ENCODE data around the gene CLEC20A.
"Not testable (repeated sequence)": the region's sequence is repeated elsewhere in the genome, so short reads cannot be mapped to it uniquely, and the experiment has no call there.

The CLEC20A gene

GRCh38 chr1:178528953-178529335, 32.2 kb upstream of the CLEC20A start:
- DNase-seq: no peak

DNA sequence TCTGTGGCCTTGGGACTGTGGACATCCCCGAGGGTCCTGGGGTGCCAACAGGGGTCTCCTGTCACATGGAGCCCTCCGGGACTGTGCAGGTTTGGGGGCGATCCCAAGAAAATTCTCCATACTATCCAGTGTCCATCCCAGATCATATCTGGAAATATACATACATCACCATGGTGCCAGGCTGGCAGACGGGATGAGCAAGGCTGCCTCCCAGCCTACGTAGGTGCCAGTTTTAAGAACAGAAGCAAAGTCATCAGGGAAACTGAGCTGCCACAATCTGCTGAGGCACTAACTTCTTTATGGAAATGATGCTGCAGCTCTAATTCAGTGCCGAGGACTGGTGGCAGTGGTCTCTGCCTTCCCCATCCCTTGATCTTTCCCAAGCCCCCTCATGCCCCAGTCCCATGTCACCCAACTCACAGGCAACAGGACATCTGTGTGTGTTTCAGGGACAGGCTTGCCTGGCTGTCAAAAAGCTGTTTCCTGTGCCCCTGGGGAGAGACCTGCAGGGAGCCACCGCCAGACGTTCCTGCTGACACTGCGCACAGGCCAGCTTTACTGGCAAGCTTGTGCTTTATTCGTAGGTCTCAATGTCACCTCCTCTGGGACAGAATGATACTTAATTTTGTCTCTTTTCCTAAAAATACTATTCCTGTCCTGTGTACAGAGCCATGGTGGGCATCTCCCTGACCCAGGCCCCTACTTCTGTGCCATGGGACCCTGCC, 31.6 kb upstream of the CLEC20A start:
- DNase-seq: no peak

- DNase-seq: no peak
Observed at GRCh38 chr1:178527117-178527516, 30.4 kb upstream of the CLEC20A start.

DNA sequence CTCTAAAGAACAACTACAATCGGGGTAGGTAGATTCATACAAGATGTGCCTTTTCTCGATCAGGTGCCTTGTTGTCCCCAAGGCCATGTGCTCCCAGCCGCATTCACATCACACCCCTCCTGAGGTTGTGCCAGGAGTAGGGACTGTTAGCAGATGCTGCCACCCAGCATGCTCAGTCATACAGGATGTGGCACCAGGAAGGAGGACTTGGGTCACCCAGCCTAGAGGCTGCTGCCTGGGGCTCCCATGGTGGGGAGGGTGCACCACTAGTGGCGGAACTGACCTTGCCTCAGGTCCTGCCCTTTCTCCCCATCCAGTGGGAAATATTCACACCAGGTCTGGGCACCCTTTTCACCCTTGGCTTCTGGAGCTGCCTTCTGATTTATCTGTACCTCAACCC, 24.5 kb upstream of the CLEC20A start:
- DNase-seq: no peak

- no peak for DNase-seq
Observed at GRCh38 chr1:178520803-178521202, 24.0 kb upstream of the CLEC20A start.

DNA sequence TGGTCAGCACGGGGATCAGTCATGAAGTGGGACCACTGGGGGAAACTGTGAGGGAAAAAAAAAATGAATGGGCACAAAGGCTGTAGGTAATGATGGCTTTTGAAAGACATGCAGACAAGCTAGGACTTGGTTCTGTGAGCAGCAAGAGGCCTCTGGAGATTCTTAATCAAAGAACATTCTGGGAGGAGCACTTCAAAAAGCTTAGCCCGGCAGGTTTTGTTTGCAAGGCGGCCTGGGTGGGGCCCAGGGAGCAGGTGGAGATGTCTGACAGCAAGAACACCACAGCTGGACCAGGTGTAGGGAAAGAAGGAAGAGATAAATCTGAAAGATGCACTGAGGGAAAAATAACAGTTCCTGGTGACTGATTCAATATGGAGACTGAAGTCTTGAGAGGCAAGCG, 22.1 kb upstream of the CLEC20A start:
- DNase-seq: no peak

- DNase-seq: no peak
Observed at GRCh38 chr1:178516110-178516509, 19.3 kb upstream of the CLEC20A start.

- peak in 1 of 2 experiments; percentile 11 for DNase-seq
Observed at GRCh38 chr1:178513278-178513983, 16.7 kb upstream of the CLEC20A start.

DNA sequence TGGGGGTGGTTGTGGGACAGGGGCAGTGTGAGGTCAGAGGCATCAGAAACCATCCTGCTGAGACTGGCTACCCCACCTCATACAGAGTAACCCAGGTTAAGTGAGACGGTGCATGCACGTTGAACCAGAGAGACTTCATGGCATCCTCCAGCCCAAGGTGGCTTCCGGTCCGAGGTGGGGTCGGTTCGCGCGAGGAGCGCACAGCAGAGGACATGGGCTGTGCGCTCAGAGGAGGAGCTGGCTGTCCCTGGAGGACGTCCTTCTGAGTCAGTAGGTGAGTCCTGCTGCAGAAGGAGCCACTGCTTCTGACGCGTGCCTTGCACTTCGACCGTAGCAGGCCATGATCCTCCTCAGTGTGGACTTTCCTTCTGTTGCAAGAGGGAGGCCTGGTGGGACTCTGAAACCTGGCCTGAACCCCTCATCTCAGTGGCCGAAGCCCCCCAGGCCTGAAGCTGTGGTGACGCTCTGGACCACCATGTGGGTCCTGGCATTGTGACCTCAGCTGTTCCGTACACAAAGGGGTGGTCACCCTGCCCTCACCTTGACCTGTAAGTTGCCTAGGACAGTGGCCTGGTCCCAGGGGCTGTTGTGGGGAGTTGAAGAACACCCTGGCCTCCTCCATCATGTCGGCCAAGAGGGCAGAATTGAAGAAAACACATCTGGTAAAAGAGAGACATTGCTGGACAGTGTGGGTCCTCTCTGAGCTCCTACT, 16.0 kb upstream of the CLEC20A start, which contains the start of gene TEX35:
TSS of gene TEX35 (plus strand) at position 544 of the 712 bp plus-strand sequence. CDS start at position 624, 80 bp downstream.
- DNase-seq: no peak

- no peak for DNase-seq
Observed at GRCh38 chr1:178510155-178510554, 13.4 kb upstream of the CLEC20A start.

- no peak for DNase-seq
Observed at GRCh38 chr1:178509414-178510007, 12.7 kb upstream of the CLEC20A start.

- no peak for DNase-seq
Observed at GRCh38 chr1:178506669-178507068, 9.9 kb upstream of the CLEC20A start.

DNA sequence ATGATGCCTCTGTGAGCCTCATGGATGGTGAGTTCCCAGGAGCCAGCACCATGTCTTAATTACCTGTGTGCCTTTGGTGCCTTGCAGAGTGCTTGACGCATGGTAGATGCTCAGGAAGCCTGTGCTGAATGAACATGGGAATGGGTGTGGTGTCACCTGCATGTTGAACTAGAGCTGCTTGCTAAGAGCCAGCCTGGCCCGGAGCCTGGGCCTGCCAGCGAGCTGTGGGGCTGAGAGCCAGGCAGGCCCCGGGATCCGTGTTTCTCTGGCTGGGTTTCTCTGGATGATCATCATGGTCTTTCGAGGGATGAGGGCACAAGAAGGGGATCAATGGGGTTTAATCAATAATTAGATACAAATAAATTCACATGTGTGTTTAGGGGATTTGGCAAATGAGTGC, 9.4 kb upstream of the CLEC20A start:
- DNase-seq: no peak

- DNase-seq: no peak
Observed at GRCh38 chr1:178504286-178504685, 7.5 kb upstream of the CLEC20A start.

- DNase-seq: no peak
Observed at GRCh38 chr1:178503849-178504248, 7.1 kb upstream of the CLEC20A start.

- DNase-seq: not testable (repeated sequence)
Observed at GRCh38 chr1:178503316-178503715, 6.6 kb upstream of the CLEC20A start.

DNA sequence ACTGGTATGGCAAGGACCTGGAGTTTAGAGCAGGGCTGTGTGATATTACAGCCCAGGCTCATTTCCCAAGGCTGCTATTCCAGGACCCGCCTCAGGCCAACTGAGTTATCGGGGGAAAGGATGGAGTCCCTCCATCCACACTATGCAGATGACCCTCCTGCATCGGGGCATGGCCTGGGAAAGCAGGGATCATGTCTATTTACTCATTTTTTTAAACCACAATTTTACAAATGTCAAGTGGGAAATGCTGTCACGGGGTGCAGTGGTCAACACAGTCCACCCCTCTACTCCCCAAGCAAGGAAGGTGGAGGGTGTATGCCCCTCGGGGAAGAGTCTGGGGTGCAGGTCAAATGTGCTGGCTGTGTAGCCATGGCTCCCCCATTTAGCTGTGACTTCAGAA, 6.1 kb upstream of the CLEC20A start:
- DNase-seq: no peak

GRCh38 chr1:178502330-178502714, 5.6 kb upstream of the CLEC20A start:
- DNase-seq: no peak

- DNase-seq: peak; percentile 38 to 73
Observed at GRCh38 chr1:178501705-178502329, 5.1 kb upstream of the CLEC20A start.

GRCh38 chr1:178500936-178501554, 4.3 kb upstream of the CLEC20A start:
- no peak for DNase-seq

DNA sequence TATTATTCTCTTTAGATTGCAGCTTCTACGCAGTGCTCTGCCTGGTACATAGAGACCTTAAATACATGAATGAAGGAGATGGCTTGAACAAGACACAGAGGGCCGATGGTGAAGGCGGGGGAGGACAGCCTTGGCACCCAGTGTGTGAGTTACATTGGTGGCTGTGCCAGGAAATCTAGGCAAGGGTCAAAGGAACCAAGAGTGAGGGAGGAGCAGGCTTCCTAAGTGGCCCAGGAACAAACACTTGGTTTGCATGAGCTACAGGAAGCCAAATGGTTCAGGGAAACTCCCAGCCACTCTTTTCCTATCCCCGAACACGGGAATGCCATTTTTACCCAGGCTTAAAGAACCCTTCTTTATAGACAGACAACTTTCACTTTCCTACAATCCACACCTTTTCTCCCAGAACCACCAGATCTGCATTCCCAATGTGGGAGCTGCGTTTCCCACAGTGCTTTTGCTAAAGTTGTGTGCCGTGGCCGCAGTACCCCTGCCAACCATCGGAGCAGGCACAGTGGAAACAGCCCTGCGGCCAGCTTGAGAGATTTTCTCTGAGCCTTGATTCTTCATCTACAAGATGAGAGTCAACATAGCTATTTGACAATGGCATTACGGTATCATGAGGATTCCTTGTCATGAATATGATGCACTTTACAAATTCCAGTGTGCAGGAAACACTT, 3.5 kb upstream of the CLEC20A start:
- DNase-seq: peak in 1 of 2 experiments; percentile 28
